COR-L47 (cell line): ENCODE data around the gene RSPO3.

Experiments
- DNase-seq: peaks from one replicate; lab custom pipeline; 2025; lab: John Stamatoyannopoulos, UW

RSPO3 gene

DNA sequence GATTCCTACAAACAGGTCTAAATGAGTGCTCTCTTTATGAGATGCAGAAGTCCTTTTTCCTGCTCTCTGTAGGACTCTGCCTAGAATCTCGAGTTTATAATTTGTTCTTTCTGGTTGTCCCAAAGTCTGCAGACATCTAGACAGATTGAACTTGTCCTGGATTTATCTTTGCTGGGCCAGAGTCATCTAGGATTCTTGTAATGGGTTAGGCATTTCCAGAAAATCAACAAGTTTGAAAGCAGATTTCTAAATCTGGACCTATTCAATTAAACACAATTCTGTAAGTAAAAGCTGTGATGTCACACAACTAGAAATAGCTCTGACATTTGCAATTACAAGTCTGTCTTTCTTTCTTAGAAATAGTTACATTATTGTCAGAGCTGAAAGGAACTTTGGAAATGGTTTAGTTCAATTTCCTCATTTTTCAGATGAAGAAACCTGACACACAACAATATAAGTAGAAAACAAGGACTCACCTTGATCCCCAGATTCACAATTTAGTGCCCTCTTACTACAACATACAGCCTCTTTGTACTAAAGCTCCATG is 4.2 kb upstream of the RSPO3 start:
- DNase-seq = no peak

DNA sequence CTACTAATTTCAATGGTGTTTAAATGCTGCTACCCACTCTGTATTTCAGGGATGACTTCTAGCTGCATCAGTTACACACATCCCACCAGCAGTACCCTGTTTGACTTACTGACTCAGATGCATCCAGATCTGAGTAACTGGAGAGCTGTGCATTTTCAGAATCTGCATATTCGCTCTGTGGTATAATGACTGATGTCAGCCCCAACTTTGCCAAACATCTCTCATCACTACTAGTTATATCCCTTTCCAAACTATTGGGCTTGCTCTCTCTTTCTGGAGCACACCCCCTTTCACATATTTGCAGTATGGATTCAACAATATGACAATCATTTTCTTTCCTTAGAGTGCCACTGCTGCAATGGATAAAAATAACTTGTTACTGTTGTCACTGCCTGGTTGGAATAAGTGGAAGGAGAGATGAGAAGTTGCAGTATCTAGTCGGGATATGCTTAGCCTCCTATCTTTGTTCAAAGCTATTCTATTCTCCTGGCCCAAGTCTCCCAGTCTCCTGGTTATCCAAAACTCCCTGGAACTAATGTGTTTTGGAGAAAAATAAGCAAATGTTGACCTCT is 3.3 kb upstream of the RSPO3 start:
- DNase-seq = no peak

DNA sequence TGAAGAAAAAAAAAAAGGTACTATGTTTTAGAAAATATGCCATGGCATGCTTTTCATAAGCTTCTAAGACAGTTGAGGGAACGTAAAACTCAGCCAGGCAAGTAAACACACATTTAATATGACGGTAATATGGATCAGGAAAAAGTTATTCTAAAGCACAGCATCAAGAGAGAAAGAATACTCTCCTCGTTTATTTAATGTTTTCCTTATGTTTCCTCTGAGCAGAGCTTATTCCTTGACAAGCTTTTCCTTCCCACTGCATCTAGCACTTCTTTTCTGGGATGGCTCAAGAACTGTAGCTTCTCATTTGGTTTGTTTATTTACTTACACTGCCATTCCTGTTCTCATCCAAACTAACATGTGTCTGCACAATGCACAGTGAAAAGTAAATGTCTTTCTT is 2.7 kb upstream of the RSPO3 start:
- no peak for DNase-seq

DNA sequence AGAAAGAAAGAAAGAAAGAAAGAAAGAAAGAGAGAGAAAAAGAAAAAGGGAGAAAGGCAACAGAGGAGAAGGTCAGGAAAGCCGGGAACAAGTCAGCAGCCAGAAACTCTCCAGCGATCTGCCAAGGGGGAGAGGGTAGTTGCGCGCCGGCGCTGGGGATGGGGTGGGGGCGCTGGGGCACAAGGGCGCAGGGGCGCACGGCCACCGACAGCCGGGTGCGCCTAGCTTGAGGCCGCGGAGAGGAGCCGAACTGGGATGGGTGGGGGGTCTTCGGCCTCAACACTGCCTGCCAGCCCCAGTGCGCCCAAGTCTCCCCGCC is 533 bp upstream of the RSPO3 start:
- DNase-seq = no peak

DNA sequence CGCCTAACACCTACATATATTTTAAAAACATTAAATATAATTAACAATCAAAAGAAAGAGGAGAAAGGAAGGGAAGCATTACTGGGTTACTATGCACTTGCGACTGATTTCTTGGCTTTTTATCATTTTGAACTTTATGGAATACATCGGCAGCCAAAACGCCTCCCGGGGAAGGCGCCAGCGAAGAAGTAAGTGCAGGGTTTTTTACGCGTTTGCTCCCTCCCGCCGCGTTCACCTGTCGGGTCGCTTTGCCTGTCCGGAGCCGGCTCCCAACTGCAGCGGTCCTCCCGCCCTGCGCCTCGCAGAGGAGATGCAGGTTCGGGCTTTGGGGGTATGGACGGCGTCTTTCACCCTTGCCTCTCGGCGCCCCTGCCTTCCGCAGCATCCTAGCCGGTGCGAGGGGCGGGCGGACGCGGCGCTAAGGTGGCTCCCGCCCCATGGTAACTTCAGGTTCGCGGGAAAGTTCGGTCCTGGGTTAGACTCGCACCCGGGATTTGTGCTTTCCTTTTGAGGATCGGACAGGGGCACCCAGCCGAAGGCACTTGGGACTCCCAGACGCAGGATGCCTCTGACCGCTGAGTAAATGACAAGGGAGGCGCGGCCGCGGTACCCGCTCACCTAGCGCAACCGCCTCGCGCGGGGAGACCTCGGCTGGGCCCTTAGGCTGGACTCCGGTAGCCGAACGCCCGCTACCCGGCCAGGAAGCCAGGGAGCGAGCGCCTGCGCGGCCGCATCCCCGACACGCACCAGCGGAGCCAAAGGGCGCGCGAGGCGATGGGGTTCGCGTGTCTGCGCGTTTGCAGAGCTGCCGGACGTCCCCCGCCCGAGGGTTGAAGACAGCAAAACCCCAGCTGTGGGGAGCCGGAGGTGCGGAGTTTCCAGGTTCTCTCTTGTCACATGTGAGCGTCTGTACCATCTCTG is 891 bp downstream of the RSPO3 start:
- DNase-seq = no peak

DNA sequence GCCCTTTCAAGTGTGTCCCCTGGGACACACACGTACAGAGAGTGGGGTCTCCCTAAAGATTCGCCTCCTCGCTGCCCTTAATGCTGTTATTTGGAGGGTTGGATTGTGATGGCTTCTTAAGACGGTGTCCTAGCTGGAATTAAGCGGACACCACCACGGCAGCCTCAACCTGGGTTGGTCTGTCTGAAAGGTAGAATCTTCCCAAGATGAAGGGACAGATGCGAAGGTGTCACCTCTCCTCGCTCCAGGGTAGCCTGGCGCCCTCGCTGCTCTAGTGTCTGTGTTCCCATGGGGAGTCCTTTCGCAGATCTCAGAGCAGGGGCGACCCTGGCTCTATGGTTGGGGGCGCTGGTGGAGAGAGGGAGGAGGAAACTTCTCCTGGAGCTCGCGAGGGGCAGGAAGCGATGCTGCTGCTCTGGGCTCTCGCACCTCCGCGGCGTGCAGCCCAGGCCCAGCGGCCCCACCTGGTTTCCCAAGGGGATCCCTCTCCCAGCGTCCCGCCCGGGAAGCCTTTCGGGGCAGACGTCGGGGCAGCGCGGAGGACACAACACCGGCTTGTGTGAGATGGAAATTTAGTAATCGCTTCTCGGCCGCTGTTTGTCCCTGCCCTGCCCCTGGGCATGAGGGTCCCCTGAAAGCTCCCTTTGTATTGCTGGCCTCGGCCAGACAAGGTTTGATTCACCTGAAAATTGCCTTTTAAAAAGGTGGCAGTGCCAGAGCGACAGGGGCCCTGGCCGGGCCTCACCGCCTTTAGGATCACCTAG is 1.7 kb downstream of the RSPO3 start:
- no peak for DNase-seq

DNA sequence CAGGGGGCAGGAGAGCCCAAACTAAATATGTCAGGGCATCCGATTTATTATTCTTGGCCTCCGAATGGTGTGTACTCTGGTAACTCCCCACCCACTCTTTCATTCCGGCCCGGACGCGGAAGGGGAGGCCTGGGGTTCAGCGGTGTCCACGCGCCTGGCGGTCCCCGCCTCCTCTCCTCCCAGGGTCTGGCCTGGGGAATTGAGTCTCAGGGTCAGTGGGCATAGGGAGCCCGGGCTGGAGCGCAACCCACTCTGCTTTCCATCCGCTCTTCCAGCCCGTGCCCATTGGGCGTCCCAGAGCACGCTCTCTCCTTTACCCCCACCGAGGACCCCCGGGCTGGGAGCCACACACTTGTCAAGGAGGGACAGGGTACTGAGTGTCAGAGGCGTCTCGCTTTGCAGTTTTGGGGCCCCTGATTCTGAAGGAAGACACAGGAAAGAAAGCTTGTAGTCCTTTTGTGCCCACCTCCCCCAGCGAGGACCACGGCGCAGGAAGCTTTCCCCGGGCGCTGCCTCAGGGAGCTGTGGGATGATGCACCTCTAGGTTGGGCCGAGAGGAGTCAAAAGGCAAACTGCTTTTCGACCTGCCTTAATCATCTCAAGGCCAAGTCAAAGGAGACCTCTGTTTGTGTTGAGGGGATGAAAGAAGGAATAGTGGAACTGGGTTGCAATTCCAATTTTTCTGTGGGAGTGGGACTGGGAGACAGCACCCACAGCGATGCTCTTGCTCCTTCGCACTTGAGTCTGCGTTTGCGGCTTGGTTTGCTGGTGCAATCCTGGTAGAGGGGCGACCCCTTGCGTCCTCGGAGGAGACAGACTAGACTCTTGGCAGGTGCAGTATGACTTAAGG is 2.5 kb downstream of the RSPO3 start:
- DNase-seq = no peak

DNA sequence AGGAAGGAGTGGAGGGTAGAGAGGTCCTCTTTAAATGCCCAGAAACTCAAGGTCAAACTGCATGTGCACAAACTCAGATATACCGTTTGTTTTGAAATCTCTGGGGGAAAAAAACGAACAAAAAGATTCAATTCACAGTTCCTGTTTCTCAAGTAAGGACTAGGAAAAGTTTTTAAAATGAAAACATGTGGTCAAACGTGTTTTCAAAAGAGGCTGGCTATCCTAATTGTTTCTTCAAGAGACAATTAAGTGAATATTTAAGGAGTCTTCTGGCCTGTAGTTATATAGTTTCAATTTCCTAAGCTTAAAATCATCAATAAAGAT is 3.1 kb downstream of the RSPO3 start:
- no peak for DNase-seq

DNA sequence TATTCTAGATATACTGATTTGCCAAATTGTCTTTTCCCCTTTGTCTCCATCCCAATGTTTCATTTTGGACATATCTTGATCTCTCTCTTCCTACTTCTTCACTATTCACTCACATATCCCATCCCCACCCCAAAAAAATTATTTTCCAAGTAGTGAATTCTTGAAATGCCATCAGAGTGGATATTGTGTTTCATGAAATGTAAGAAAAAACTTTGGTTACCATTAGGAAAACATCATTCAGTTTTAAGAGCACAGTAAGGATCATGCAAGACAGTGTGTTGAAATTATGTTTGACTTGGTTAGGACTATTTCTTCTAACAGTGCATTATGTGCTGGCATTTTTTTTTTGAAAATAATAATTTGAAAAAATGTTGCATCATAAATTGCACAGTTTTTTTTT is 5.7 kb downstream of the RSPO3 start:
- no peak for DNase-seq

DNA sequence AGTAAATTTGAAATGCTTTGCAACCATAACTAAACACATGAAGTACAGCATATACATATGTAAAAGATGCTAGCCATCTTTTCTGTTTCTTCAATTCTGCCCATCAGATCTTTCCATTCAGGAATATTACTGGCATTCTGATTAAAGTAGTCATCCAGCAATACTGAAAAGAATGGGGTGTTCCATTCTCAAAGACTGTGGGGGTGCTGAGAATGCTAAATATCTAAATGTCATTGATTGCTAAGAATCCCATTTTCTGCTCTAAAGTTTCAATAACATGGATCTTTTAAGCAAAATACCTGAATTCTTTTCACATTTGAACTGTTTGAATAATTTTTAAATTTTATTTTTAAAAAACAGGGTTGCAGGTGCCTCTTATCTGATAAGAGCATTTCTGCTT is 6.2 kb downstream of the RSPO3 start:
- no peak for DNase-seq

DNA sequence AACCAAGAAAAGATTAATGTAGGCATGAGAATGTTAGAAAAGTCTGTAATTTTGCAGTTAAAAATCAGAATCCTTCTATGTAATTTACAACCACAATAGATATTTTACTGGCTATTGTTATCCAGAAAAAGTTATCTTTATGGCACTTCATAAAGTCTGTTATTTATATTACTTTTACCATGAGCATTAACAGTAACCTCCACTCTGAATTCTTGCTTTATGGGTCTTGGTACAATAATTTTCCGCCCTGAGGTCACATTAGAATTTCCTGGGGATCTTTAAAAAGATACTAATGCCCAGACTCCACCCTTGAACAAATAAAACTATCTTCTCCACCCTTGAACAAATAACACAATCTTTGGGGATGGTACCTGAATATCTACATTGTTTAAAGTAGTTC is 9.6 kb downstream of the RSPO3 start:
- no peak for DNase-seq

DNA sequence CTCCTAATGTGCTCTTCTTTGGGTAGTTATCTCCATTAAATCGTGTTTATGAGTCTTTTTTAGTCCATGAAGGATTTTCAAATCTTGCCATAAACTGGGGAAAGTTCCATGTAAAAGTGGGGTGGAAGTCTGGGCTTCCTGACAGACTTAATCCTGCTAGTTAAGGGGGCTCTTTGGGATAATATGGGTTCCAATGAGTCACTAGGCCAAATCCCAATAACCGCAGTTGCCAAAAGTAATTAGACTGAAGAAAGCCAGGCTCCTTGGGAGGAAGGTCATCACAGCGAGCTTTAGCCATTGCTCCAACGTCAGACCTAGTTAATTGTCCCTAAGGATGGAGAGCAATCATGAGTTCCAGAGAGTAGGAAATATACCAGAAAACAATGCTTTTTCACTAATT is 10.8 kb downstream of the RSPO3 start:
- no peak for DNase-seq

DNA sequence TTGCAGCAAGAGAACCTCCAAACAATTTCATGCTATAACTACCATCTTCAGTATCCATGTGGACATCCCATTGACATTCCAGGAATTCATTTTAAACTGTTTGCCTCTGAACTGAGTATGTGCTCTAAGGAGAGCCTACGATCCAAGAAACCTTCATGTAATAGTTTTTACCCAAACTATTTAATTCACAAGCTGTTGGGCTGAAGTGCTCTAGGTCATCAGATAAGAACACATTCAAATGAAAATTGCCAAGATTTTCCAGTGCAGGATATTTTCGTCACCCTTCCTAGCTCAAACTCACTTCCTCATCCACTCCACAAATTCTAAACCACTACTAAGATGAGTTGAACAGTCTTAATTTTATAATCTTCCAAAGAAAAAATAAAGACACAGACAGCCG is 12.8 kb downstream of the RSPO3 start:
- no peak for DNase-seq

DNA sequence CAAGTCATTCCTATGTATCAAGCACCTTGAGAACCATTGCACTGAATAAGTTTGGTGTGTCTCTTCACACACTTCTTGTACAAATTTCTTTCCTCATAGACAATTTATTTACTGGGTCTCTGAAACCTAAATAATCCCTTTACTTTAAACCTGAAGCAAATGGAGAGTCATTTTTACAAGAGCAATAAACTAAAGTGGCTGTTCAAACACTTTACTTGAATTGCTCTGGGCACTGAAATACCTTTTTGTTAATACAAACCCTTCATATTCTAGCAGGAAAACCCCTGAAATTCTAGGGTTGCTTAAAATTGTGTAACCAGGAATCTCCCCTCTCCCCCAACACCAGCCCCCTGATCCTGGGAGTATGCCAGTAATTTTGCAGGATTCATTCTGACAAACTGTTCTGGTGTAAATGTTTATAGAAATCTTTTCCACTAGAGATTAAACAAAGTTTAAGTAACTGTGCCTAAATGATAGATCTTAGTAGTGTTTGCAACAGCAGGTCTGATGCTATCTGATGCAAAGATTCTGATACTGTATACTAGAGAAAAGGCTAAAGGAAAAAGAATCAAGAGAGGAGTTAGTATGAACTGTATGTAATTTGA is 13.4 kb downstream of the RSPO3 start:
- DNase-seq = no peak

DNA sequence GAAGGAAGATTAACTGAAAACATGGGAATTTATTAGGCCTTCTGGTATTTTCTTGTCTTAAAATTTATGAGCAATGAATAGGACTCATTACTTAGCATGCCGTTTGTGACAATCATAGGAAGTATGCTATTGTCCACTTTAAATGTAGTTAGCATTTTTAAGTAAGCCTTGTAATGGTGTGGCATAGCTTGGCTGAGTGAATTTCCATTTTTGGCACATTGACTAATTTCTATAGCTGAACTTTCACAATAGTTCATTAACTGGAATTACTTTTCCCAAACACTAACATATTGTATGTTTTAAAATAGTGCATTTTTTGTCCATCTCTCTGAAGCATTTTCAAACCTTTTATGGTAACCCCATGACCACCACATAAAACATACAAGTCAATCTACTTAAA is 15.7 kb downstream of the RSPO3 start:
- DNase-seq = no peak

DNA sequence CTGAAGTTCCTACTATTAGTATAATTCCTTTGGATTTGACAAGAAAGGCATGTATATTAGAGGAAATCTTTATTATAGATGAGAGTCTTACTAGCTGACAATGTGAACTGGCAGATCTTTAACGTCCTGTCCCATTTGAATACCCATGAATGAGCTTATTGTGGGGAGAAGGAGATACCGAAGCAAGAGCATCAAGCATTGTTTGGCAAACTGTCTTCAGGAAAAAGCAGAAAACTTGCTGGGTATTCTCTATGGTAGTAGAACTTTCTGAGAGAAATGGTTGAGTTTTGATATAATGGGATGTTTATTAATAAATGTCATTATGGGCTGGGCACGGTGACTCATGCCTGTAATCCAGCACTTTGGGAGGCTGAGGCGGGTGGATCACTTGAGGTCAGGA is 18.3 kb downstream of the RSPO3 start:
- DNase-seq = no peak

DNA sequence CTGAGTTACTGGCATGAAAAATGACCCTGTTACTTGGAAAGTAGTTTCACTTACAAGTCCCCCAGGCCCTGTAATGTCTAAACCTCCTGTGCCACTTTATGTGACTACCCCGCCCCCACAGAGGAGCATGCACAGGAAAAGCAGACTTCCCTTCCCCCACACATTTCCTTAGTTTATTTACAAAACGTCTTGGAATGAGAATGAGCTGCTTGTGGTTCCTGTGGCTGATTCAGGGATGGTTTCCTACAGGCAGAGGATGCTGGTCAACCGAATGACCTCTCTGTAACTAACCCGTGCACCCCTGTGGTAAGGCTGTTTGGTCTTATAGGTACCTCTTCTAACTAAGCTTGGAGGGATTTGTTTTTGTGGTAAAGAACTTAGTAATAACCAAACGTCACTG is 28.5 kb downstream of the RSPO3 start:
- no peak for DNase-seq

DNA sequence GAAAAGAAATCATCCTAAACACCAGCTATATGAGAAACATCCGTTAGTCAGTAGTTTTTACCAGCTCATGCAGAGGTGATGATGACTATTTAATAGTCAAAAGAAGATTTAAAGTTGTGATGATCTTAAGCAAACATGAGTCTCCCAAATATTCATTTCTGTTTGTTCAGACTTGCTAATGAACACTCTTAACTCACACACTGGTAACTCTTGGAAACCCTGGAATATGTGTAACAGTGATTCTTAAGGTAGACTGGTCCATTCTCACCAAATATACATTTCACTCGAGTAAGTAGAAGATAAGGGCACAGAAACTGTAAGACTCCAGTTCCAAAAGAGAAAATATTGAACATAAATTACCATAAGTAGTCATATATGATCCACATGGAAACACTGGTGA is 29.1 kb downstream of the RSPO3 start:
- DNase-seq = no peak

DNA sequence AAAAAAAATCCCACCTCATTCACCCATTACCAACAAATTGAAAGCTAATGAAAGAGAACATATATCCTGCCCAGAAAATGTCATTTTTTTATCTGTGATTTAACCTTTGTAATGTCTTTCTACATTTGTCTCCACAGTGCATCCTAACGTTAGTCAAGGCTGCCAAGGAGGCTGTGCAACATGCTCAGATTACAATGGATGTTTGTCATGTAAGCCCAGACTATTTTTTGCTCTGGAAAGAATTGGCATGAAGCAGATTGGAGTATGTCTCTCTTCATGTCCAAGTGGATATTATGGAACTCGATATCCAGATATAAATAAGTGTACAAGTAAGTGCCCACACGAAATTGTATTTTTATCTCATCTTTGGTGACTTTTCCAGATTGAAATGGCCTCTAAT is 30.0 kb downstream of the RSPO3 start:
- DNase-seq = no peak

DNA sequence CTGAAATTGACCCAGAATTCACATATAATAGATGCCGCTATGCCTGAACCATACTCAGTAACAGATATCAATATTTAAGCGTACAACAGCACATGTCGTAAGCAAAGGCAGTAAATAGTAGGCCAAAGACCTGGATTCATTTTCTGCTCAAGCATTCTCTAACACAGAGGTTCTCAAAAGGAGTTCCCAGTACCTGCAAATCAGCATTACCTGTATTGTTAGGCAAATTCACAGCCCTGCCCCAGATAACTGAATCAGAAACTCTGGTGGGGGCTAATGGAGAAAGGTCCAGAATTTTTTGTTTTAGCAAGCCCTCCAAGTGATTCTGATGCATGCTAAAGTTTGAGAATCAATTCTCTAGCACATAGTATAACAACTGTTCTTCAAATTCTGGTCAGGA is 36.0 kb downstream of the RSPO3 start:
- no peak for DNase-seq

DNA sequence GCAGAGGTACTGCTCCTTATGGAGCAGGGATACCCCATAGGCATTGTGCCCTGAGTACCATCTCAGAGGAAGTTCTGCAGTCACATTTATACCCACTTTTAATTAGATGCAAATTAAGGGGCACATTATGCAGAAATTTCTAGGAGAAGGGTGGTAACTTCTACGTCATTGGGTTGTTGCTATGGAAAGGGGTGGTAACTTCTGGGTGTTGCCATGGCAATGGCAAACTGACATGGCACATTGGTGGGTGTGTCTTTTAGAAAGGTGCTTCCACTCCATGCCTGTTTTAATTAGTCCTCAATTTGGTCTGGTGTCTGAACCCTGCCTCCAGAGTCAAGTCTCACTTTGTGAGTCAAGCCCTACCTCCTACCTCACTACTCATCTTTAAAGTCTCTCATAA is 42.0 kb downstream of the RSPO3 start:
- no peak for DNase-seq

DNA sequence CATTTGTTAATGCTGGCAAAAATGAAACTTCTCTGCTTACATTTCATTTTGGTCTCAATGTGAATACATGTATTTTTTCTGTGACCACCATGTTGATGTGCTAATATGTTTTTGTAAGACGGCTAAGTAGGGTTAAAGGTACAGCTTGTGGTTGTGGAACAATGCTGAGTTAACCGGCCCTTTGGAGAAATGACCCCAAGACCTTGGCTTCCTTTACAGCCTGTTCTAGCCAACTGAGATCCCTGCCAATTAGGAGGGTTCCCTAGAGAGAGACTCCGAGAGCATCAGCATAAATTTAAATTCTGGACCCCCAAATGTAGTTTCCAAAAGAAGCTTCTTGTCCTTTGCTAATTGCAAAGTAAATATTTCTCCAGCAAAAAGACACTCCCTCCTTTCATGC is 44.4 kb downstream of the RSPO3 start:
- no peak for DNase-seq
